Kidney (tissue), 14 donors: ENCODE results near the gene PHACTR1. TPM values are rescaled to one million over a fixed set of nuclear protein-coding genes. Genes with fewer than 3 reads are reported as not detected.

Experiments used
- DNase-seq, 5 donors: peaks; one replicate each; pipeline ENCODE4 v3.0.0-alpha.2; 2013 to 2020
- FAIRE-seq: peaks from 2 replicates; lab custom pipeline; 2012; peaks lifted over from hg19 to GRCh38; lab: Jason Lieb, UNC
- H3K27ac ChIP-seq, 2 donors: one replicate each; pipeline ENCODE4 v1.7.0; 2013; ENCODE audit warnings: low read depth in 2 of 2, low read length in 2 of 2, inconsistent platforms in 1 of 2
- H3K27me3 ChIP-seq: one replicate; pipeline ENCODE4 v1.7.1; 2013; ENCODE audit warnings: low read length, inconsistent platforms; ENCODE audit not compliant: control insufficient read depth, insufficient read depth
- H3K36me3 ChIP-seq, 3 donors: one replicate each; pipeline versions ENCODE4 v1.7.0 to v1.7.1; 2013; ENCODE audit warnings: low read length in 3 of 3, control low read depth in 1 of 3, inconsistent platforms in 1 of 3; ENCODE audit not compliant: insufficient read depth in 3 of 3, control insufficient read depth in 2 of 3
- H3K4me1 ChIP-seq, 3 donors: one replicate each; pipeline versions ENCODE4 v1.7.0 to v1.7.1; 2013; ENCODE audit warnings: low read length in 3 of 3, inconsistent platforms in 1 of 3, low read depth in 1 of 3; ENCODE audit not compliant: control insufficient read depth in 2 of 3, insufficient read depth in 2 of 3
- H3K4me3 ChIP-seq, 3 donors: one replicate each; pipeline versions ENCODE4 v1.7.0 to v1.8.1; 2013; ENCODE audit warnings: low read length in 3 of 3, control low read depth in 1 of 3, inconsistent platforms in 1 of 3
- H3K9ac ChIP-seq, 3 donors: one replicate each; pipeline versions ENCODE4 v1.7.0 to v1.7.1; 2013; ENCODE audit warnings: low read length in 3 of 3, control low read depth in 1 of 3, inconsistent platforms in 1 of 3
- H3K9me3 ChIP-seq, 3 donors: one replicate each; pipeline versions ENCODE4 v1.7.0 to v1.7.1; 2013; ENCODE audit warnings: low read length in 3 of 3, control low read depth in 1 of 3, inconsistent platforms in 1 of 3; ENCODE audit not compliant: control insufficient read depth in 2 of 3, insufficient read depth in 1 of 3
- CTCF ChIP-seq: IDR thresholded peaks from 3 replicates; pipeline ENCODE4 v1.5.1; 2012; ENCODE audit warnings: mild to moderate bottlenecking, moderate library complexity, borderline replicate concordance; ENCODE audit not compliant: insufficient read depth; ENCODE audit errors: extremely low read depth
- intact Hi-C: fragments of 100-400 bp; cut with DNase I; formaldehyde crosslinking; loops from one replicate; pipeline ENCODE4 v1.11.1; 2022
- polyA plus RNA-seq: library from polyadenylated mRNA; stranded (reverse); fragments of 350-450 nt; fragmentation: Illumina TruSeq; extraction: RNeasy Lipid Tissue Mini Kit (QIAGEN cat#74804); gene quantifications from one replicate; pipeline ENCODE4 v1.2.3, GENCODE V29; 2014; ENCODE audit warnings: low read depth, low replicate concordance; ENCODE audit not compliant: insufficient read depth
- total RNA-seq: library from RNA; stranded (reverse); fragmentation: NEBNext Ultra II Directional; extraction: Animal tissue kit (Norgen Biotek cat#: 25700); gene quantifications from one replicate; pipeline ENCODE4 v1.2.1, GENCODE V29; 2021
- donor health status: control.
- donor health status: control.
- donor health status: control.
- donor health status: control.
- donor health status: control.
- donor health status: DM: yes; HTN: yes; CAD: no.
- donor health status: Normal renal cell carcinoma (clear cell type).

Gene PHACTR1
- total and polyA plus RNA-seq, 2 donors from 2014 or later = 3.3 to 33.6 TPM

DNA sequence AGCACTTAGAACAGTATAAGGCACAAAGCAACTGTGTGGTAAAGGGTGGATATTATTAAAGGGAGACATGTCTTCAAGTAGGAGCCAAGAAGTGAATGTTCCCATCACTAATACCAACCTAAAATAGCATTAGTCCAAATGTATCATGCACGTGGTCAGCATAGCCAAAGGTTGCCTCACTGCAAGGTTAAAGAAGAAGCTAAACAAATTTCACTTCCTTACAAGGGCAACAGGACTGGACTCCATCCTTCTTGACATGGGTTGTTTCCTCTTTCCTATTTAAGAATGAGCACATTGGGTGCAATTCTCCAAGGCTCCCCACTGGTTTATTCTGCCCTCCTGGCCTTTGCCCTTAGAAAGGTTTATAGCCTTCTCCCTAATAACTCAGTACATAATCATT lies 186.7 kb downstream of the PHACTR1 start:
- H3K27ac ChIP-seq = no peak overlapping the region
- FAIRE-seq = no peak
- TF ChIP-seq CTCF = no peak
- H3K9me3 ChIP-seq = no peaks in the 10 kb centered on the region
- intact Hi-C loops = no loop called here
- H3K9ac ChIP-seq = no peak overlapping the region
- no peak for DNase-seq
- no peak overlapping the region for H3K4me3 ChIP-seq
- H3K36me3 ChIP-seq = no peaks in the 10 kb centered on the region
- no peaks in the 10 kb centered on the region for H3K4me1 ChIP-seq
- H3K27me3 ChIP-seq = no peaks in the 10 kb centered on the region

- Histone ChIP-seq H3K9me3 (no peaks in the 10 kb centered on the region), H3K9ac (no peak overlapping the region), H3K27me3 (no peaks in the 10 kb centered on the region), H3K36me3 (no peaks in the 10 kb centered on the region), H3K4me3 (no peak overlapping the region), H3K27ac (no peak overlapping the region), H3K4me1 (no peaks in the 10 kb centered on the region)
- intact Hi-C loops = loop anchor here (5.0 kb wide), 1 partner anchor 417 kb away; the partner anchor contains the start of gene TBC1D7
- DNase-seq = no peak
- no peak for FAIRE-seq
- TF ChIP-seq CTCF = no peak
Observed at GRCh38 chr6:12909833-12910232, 193.3 kb downstream of the PHACTR1 start.

DNA sequence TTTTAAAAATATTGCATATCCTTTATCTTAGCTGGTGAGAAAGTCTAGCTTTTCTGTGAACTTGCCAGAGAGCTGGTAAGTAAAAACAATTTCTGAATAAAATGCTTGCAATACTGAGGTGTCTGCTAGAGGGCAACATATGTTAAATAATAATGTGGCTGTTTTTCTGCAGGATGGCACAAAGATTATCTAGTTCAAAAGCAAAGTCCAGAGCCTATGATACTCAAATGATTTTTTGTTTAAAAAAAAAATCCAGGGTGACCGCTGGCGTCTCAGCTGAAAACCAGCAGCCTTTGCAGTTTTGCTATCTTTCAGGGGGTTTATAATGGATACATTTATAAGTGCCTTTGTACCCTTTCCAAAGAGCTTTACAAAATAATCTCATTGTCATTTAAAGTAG lies 194.9 kb downstream of the PHACTR1 start:
- peak; percentile 92 for FAIRE-seq
- Histone ChIP-seq H3K27ac (no peak overlapping the region), H3K27me3 (no peaks in the 10 kb centered on the region), H3K4me1 (no peaks in the 10 kb centered on the region), H3K36me3 (no peaks in the 10 kb centered on the region), H3K9ac (no peak overlapping the region), H3K4me3 (no peak overlapping the region), H3K9me3 (no peaks in the 10 kb centered on the region)
- intact Hi-C loops = loop anchor here (5.0 kb wide), 1 partner anchor 416 kb away; the partner anchor contains the start of gene TBC1D7
- TF ChIP-seq CTCF = peak; percentile 46
- peak in 2 of 5 donors; percentile 67 to 74 for DNase-seq

- DNase-seq (no peak), FAIRE-seq (no peak)
- no peaks in the 10 kb centered on the region for H3K36me3 ChIP-seq
- intact Hi-C loops = loop anchor here (5.0 kb wide), 1 partner anchor 414 kb away; the partner anchor contains the start of gene TBC1D7
- no peak overlapping the region for H3K27ac ChIP-seq
- H3K4me1 ChIP-seq = no peaks in the 10 kb centered on the region
- H3K4me3 ChIP-seq = no peak overlapping the region
- no peaks in the 10 kb centered on the region for H3K27me3 ChIP-seq
- no peak for TF ChIP-seq CTCF
- H3K9me3 ChIP-seq = no peaks in the 10 kb centered on the region
- no peak overlapping the region for H3K9ac ChIP-seq
Observed at GRCh38 chr6:12913201-12913600, 196.6 kb downstream of the PHACTR1 start.
